Panc1 (cell line): Measurements from ENCODE around the gene CGREF1.

Experiments used
- POLR2AphosphoS5 ChIP-seq: IDR thresholded peaks from 2 replicates; pipeline ENCODE4 v1.6.1; 2012; ENCODE audit warnings: mild to moderate bottlenecking, low read depth, low read length, moderate library complexity
- TF ChIP-seq, protein P1 (sequence below), 2 experiments: IDR thresholded peaks; 2 replicates each; pipeline ENCODE4 v1.6.1; 2011 to 2012; ENCODE audit warnings: low read depth in 2 of 2, control low read depth in 1 of 2, low read length in 1 of 2, mild to moderate bottlenecking in 1 of 2, moderate library complexity in 1 of 2; ENCODE audit not compliant: insufficient read depth in 1 of 2
- TF ChIP-seq, protein P2 (sequence below): fragments of 450-650 bp; IDR thresholded peaks from 2 replicates; pipeline ENCODE4 v1.5.1; 2017; ENCODE audit warnings: mild to moderate bottlenecking

DNA sequence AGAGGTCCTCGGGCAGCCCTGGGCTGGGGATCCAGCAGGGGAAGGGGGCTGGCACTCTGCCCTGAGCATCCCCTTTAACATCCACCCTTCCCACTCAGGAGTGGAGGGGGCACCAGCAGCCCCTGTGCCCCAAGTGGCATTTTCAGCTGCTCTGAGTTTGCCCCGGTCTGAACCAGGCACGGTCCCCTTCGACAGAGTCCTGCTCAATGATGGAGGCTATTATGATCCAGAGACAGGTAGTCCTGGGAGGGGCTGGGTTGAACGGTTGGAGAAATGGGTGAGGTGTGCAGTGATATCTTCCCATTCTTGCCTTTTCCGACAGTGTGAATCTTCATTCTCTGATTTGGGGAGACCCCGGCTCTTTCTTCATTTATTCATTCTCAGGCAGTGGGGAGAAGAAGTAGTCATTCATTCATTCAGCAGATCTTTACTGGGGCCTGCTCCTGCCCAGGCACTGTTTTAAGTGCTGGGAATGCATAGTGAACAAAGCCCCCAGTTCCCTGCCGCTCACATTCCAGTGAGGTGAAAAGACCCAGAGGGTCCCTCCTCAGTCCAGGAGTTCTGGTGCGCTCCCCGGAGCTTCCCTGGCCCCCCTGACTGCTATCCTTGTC lies 33.8 kb downstream of the CGREF1 start:
- TF ChIP-seq, protein P1, sequence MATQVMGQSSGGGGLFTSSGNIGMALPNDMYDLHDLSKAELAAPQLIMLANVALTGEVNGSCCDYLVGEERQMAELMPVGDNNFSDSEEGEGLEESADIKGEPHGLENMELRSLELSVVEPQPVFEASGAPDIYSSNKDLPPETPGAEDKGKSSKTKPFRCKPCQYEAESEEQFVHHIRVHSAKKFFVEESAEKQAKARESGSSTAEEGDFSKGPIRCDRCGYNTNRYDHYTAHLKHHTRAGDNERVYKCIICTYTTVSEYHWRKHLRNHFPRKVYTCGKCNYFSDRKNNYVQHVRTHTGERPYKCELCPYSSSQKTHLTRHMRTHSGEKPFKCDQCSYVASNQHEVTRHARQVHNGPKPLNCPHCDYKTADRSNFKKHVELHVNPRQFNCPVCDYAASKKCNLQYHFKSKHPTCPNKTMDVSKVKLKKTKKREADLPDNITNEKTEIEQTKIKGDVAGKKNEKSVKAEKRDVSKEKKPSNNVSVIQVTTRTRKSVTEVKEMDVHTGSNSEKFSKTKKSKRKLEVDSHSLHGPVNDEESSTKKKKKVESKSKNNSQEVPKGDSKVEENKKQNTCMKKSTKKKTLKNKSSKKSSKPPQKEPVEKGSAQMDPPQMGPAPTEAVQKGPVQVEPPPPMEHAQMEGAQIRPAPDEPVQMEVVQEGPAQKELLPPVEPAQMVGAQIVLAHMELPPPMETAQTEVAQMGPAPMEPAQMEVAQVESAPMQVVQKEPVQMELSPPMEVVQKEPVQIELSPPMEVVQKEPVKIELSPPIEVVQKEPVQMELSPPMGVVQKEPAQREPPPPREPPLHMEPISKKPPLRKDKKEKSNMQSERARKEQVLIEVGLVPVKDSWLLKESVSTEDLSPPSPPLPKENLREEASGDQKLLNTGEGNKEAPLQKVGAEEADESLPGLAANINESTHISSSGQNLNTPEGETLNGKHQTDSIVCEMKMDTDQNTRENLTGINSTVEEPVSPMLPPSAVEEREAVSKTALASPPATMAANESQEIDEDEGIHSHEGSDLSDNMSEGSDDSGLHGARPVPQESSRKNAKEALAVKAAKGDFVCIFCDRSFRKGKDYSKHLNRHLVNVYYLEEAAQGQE (IDR thresholded peaks at IDR 0.05; ENCODE audit: insufficient read depth in 1 of 2, low read depth in 2 of 2, low read length in 1 of 2), result no peak
- TF ChIP-seq, protein P2, sequence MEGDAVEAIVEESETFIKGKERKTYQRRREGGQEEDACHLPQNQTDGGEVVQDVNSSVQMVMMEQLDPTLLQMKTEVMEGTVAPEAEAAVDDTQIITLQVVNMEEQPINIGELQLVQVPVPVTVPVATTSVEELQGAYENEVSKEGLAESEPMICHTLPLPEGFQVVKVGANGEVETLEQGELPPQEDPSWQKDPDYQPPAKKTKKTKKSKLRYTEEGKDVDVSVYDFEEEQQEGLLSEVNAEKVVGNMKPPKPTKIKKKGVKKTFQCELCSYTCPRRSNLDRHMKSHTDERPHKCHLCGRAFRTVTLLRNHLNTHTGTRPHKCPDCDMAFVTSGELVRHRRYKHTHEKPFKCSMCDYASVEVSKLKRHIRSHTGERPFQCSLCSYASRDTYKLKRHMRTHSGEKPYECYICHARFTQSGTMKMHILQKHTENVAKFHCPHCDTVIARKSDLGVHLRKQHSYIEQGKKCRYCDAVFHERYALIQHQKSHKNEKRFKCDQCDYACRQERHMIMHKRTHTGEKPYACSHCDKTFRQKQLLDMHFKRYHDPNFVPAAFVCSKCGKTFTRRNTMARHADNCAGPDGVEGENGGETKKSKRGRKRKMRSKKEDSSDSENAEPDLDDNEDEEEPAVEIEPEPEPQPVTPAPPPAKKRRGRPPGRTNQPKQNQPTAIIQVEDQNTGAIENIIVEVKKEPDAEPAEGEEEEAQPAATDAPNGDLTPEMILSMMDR, result peak; percentile 73; the same call in 1 of the 2 replicates
- no peak for TF ChIP-seq POLR2AphosphoS5
